ENCODE results near the gene CDCP2.

DNA sequence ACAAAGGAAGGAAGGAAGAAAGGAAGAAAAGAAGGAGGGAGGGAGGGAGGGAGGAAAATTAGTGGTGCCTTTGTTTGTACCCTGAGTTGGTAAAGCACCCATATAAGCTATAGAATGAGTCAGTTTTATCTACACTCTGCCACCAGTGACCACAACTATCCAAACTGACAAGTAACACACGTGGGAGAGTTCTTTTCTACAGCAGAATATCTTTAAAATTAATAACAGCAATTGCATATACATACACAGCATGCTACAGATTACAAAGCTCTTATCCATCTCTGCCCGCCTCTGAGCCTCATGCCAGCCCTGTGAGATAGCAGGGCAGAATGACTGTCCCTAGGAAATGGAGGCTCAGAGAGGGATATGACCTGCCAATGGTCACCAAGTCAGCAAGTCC lies 20.3 kb downstream of the CDCP2 start:
- TF ChIP-seq POLR2A (IDR thresholded peaks at IDR 0.05) = no peak
- TF ChIP-seq, protein P1, sequence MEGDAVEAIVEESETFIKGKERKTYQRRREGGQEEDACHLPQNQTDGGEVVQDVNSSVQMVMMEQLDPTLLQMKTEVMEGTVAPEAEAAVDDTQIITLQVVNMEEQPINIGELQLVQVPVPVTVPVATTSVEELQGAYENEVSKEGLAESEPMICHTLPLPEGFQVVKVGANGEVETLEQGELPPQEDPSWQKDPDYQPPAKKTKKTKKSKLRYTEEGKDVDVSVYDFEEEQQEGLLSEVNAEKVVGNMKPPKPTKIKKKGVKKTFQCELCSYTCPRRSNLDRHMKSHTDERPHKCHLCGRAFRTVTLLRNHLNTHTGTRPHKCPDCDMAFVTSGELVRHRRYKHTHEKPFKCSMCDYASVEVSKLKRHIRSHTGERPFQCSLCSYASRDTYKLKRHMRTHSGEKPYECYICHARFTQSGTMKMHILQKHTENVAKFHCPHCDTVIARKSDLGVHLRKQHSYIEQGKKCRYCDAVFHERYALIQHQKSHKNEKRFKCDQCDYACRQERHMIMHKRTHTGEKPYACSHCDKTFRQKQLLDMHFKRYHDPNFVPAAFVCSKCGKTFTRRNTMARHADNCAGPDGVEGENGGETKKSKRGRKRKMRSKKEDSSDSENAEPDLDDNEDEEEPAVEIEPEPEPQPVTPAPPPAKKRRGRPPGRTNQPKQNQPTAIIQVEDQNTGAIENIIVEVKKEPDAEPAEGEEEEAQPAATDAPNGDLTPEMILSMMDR (IDR thresholded peaks at IDR 0.05) = no peak

All from body of pancreas (tissue), 4 donors.